Right atrium auricular region (tissue), 2 donors: Measurements from ENCODE around the gene CLASP1. TPM values are rescaled to one million over a fixed set of nuclear protein-coding genes. Genes with fewer than 3 reads are reported as not detected.
"Not testable (repeated sequence)": the region's sequence is repeated elsewhere in the genome, so short reads cannot be mapped to it uniquely, and the experiment has no call there.

Source experiments
- DNase-seq: peaks from one replicate; pipeline ENCODE4 v3.0.0-alpha.2; 2019; ENCODE audit warnings: low spot score
- H3K27ac ChIP-seq, 2 donors: fragments of 200-600 bp; sonication (generic); 1 replicate in 1 of 2; 2 replicates in 1 of 2; pipeline ENCODE4 v1.5.1; 2016 to 2019
- H3K27me3 ChIP-seq, 2 donors: fragments of 200-600 bp; sonication (generic); one replicate each; pipeline versions ENCODE4 v1.5.1 to v1.6.0; 2017 to 2019
- H3K36me3 ChIP-seq: fragments of 200-600 bp; sonication (generic); one replicate; pipeline ENCODE4 v1.5.1; 2016
- H3K4me1 ChIP-seq, 2 donors: fragments of 200-600 bp; sonication (generic); one replicate each; pipeline versions ENCODE4 v1.5.1 to v1.6.0; 2017 to 2019
- H3K4me3 ChIP-seq, 2 donors: fragments of 200-600 bp; sonication (generic); 1 replicate in 1 of 2; 2 replicates in 1 of 2; pipeline ENCODE4 v1.5.1; 2017 to 2019; ENCODE audit warnings: mild to moderate bottlenecking in 1 of 2, moderate library complexity in 1 of 2
- H3K9me3 ChIP-seq, 2 donors: fragments of 200-600 bp; sonication (generic); one replicate each; pipeline ENCODE4 v1.5.1; 2019
- total RNA-seq, 2 donors: library from RNA; depleted of rRNA; stranded (reverse); fragments of >200 nt; gene quantifications; one replicate each; pipeline ENCODE4 v1.1.0, GENCODE V29; 2016
- TF ChIP-seq, protein P1 (sequence below), 2 donors: fragments of 200-600 bp; sonication (generic); IDR thresholded peaks; one replicate each; pipeline ENCODE4 v1.5.1; 2019; ENCODE audit warnings: antibody characterized with exemption in 2 of 2

CLASP1 gene
- total RNA-seq, 2 donors from 2014 or later, result 42.4 to 47.8 TPM

GRCh38 chr2:121479882-121480522, 169.3 kb downstream of the CLASP1 start:
- TF ChIP-seq, protein P1, sequence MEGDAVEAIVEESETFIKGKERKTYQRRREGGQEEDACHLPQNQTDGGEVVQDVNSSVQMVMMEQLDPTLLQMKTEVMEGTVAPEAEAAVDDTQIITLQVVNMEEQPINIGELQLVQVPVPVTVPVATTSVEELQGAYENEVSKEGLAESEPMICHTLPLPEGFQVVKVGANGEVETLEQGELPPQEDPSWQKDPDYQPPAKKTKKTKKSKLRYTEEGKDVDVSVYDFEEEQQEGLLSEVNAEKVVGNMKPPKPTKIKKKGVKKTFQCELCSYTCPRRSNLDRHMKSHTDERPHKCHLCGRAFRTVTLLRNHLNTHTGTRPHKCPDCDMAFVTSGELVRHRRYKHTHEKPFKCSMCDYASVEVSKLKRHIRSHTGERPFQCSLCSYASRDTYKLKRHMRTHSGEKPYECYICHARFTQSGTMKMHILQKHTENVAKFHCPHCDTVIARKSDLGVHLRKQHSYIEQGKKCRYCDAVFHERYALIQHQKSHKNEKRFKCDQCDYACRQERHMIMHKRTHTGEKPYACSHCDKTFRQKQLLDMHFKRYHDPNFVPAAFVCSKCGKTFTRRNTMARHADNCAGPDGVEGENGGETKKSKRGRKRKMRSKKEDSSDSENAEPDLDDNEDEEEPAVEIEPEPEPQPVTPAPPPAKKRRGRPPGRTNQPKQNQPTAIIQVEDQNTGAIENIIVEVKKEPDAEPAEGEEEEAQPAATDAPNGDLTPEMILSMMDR (IDR thresholded peaks at IDR 0.05), result no peak
- Histone ChIP-seq H3K27ac (peak overlapping the region in 1 of 2 donors; percentile 32), H3K36me3 (no peaks in the 10 kb centered on the region), H3K4me3 (no peak overlapping the region), H3K27me3 (no peaks in the 10 kb centered on the region), H3K4me1 (peaks cover 0 to 58% of the 10 kb centered on the region in 2 donors), H3K9me3 (no peaks in the 10 kb centered on the region)
- DNase-seq, result no peak

DNA sequence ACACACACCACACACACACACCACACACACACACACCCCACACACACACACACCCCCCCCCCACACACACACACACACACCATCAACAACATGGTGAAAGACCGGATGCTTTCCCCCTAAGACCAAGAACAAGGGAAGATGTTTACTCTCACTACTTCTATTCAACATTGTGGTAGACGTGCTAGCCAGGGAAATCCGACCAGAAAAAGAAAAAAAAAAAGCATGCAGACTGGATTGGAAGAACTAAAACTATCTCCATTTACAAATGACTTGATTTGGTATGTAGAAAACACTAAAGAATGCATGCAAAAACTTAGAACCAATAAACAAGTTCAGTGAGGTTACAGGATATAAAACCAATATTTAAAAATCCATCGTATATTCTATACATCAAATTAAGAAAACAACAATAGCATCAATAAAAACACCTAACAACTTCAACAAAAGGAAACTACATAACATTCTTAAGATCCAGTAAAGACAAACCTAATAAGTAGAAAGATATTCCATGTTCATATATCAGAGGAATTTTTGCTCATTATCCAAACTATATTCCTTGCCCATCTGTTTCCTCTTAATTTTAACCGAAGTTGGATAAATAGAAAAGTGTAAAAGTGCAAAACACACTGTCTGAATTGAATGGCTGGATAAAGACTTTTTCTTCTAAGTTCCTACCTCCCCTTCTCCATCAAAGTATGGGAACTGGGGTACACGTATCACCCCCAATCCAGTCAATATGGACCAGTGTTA, 170.1 kb downstream of the CLASP1 start:
- no peaks in the 10 kb centered on the region for H3K9me3 ChIP-seq
- H3K4me1 ChIP-seq, result peaks cover 0 to 58% of the 10 kb centered on the region in 2 donors
- H3K27me3 ChIP-seq, result no peaks in the 10 kb centered on the region
- H3K27ac ChIP-seq, result peak overlapping the region in 1 of 2 donors; percentile 32
- no peak overlapping the region for H3K4me3 ChIP-seq
- DNase-seq, result no peak
- H3K36me3 ChIP-seq, result no peaks in the 10 kb centered on the region
- TF ChIP-seq, protein P1 (IDR thresholded peaks at IDR 0.05), result no peak

GRCh38 chr2:121478358-121478995, 170.8 kb downstream of the CLASP1 start:
- not testable (repeated sequence) for H3K9me3 ChIP-seq, H3K4me3 ChIP-seq, H3K27ac ChIP-seq, DNase-seq, H3K27me3 ChIP-seq, H3K36me3 ChIP-seq
- peaks cover 0 to 58% of the 10 kb centered on the region in 2 donors for H3K4me1 ChIP-seq

DNA sequence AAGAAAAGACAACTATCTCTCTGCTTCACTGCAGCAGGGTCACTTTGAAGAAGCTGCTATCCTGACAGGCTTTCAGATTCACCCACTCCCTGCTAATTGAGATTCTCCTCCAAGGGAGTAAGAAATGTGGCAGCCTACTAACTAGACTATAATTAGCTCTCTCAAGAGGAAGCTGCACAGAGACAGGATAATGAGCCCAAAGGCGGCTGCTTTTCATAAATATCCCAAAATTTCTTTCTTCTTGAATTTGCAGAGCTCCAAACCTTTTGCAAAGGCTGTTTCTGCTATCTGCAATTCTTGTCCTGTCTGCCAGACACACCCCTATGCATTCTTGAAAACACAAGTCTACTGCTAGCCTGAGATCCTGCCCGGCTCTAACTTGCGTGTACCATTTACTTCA, 172.6 kb downstream of the CLASP1 start:
- H3K4me3 ChIP-seq, result no peak overlapping the region
- H3K36me3 ChIP-seq, result no peaks in the 10 kb centered on the region
- DNase-seq, result no peak
- peak overlapping the region in 1 of 2 donors; percentile 49 for H3K27ac ChIP-seq
- TF ChIP-seq, protein P1 (IDR thresholded peaks at IDR 0.05), result no peak
- H3K9me3 ChIP-seq, result no peaks in the 10 kb centered on the region
- peaks cover 0 to 54% of the 10 kb centered on the region in 2 donors for H3K4me1 ChIP-seq
- H3K27me3 ChIP-seq, result no peaks in the 10 kb centered on the region

DNA sequence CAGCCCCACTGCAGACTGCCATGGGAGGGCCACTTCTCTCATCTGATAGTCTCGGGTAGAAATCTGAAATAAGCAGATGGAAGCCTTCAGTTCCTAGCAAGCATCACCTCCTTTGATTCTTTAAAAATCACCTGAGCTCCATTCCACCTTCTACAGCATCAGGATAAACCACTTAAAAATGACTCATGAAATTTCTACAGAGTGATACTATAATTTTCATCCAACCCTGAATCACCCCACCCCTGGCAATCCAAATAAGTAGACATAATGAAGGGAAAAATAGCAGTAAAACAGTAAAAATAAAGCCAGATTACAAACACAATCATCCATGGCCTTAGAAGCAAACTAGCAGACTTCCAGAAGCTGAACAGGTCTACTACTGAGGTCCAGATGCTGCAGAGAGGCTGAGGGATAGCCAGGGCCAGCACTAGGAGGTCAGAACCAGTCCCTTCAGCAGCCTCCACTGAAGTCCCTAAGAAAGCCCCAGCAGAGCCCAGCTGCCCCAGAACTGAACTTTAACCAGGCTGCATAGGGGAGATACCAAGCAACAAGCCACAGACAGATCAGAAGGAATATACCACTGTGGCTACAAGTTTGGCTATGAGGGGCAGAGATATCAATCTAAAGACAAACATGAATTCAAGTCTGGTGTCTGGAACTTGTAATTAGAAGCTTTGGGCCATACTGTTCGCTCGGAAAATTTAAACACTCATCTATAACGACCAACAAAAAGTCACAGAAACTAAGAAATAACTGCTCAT, 173.3 kb downstream of the CLASP1 start:
- TF ChIP-seq, protein P1 (IDR thresholded peaks at IDR 0.05), result no peak
- Histone ChIP-seq H3K4me1 (peaks cover 0 to 52% of the 10 kb centered on the region in 2 donors), H3K36me3 (peaks cover 1% of the 10 kb centered on the region), H3K4me3 (no peak overlapping the region), H3K9me3 (no peaks in the 10 kb centered on the region), H3K27me3 (no peaks in the 10 kb centered on the region), H3K27ac (peak overlapping the region in 1 of 2 donors; percentile 49)
- no peak for DNase-seq
